ENCODE measurements around the gene AVPR1B.

AVPR1B gene

DNA sequence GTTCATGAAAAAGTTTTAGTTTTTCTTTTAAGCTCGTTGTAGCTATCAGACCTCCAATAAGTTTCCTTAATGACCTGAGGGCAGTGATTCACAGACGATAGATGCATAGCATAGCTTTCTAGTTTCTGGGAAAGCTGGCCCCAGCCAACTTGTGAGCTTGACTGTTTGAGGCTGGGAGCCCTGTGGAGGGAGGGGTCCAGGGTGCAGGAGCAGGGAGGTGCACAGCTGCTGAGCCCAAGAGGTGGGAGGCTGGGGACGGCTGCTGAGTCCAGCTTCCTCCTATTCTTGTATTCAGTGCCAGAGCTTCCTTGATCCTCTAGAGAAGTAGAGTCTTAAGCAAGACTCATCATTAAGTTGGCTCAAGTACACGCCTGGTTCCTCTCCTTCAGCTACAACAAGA is 11.0 kb upstream of the AVPR1B start:
- Histone ChIP-seq H3K27me3 (ENCODE audit: control insufficient read depth in 2 of 2, insufficient read depth in 2 of 2, low read length in 2 of 2) (peaks cover 0 to 2% of the 10 kb centered on the region in 2 donors), H3K9ac (ENCODE audit: low read depth in 1 of 2, low read length in 2 of 2) (no peak overlapping the region), H3K36me3 (ENCODE audit: control insufficient read depth in 2 of 2, insufficient read depth in 2 of 2, low read length in 2 of 2) (no peaks in the 10 kb centered on the region), H3K27ac (ENCODE audit: low read depth in 2 of 2, low read length in 2 of 2) (no peak overlapping the region), H3K9me3 (ENCODE audit: control insufficient read depth in 2 of 2, low read length in 2 of 2) (no peaks in the 10 kb centered on the region), H3K4me1 (ENCODE audit: control insufficient read depth in 2 of 2, insufficient read depth in 2 of 2, low read length in 2 of 2) (no peaks in the 10 kb centered on the region), H3K4me3 (ENCODE audit: low read length in 2 of 2) (no peak overlapping the region)

DNA sequence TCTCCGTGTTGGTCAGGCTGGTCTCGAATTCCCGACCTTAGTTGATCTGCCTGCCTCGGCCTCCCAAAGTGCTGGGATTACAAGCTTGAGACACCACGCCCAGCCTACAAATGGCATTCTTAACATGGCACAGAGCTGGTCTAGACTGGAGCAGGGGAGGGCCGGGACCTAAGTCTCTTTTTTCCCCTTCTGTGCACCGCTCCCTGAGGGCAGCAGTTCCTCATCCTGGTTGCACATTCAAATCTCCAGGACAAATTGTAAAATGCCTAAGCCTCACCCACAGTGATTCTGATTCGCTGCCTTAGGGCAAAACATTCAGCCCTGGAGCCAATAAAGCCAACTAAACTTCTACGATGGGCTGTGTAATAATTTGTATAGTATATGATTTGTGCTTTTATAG is 10.1 kb upstream of the AVPR1B start:
- H3K9ac ChIP-seq (ENCODE audit: low read depth in 1 of 2, low read length in 2 of 2) = no peak overlapping the region

DNA sequence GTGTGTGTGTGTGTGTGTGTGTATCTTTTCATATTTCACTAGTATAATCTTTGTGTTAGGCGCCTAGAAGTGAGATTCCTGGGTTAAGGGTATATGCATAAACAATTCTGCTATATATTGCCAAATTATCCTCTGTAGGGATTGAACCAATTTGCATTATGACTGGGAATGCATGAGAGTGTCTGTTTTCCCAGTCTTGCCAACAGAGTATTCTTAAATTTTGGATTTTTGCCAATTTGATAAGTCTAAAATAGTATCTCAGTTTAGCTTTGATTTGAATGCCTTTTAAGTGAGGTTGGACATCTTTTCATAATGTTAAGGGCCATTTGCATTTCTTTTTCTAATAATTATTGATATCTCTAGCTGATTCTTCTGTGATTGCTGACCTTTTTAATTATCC is 8.2 kb upstream of the AVPR1B start:
- Histone ChIP-seq H3K27me3 (ENCODE audit: control insufficient read depth in 2 of 2, insufficient read depth in 2 of 2, low read length in 2 of 2) (peaks cover 0 to 2% of the 10 kb centered on the region in 2 donors), H3K4me1 (ENCODE audit: control insufficient read depth in 2 of 2, insufficient read depth in 2 of 2, low read length in 2 of 2) (no peaks in the 10 kb centered on the region), H3K27ac (ENCODE audit: low read depth in 2 of 2, low read length in 2 of 2) (no peak overlapping the region), H3K36me3 (ENCODE audit: control insufficient read depth in 2 of 2, insufficient read depth in 2 of 2, low read length in 2 of 2) (no peaks in the 10 kb centered on the region), H3K9me3 (ENCODE audit: control insufficient read depth in 2 of 2, low read length in 2 of 2) (peaks cover 0 to 6% of the 10 kb centered on the region in 2 donors), H3K4me3 (ENCODE audit: low read length in 2 of 2) (no peak overlapping the region), H3K9ac (ENCODE audit: low read depth in 1 of 2, low read length in 2 of 2) (no peak overlapping the region)

More for the DNA sequence above, 10.1 kb upstream of the AVPR1B start:
- H3K4me1 ChIP-seq (ENCODE audit: control insufficient read depth in 2 of 2, insufficient read depth in 2 of 2, low read length in 2 of 2) = no peaks in the 10 kb centered on the region
- peaks cover 0 to 2% of the 10 kb centered on the region in 2 donors for H3K27me3 ChIP-seq (ENCODE audit: control insufficient read depth in 2 of 2, insufficient read depth in 2 of 2, low read length in 2 of 2)
- H3K9me3 ChIP-seq (ENCODE audit: control insufficient read depth in 2 of 2, low read length in 2 of 2) = no peaks in the 10 kb centered on the region
- no peak overlapping the region for H3K27ac ChIP-seq (ENCODE audit: low read depth in 2 of 2, low read length in 2 of 2)
- no peaks in the 10 kb centered on the region for H3K36me3 ChIP-seq (ENCODE audit: control insufficient read depth in 2 of 2, insufficient read depth in 2 of 2, low read length in 2 of 2)
- H3K4me3 ChIP-seq (ENCODE audit: low read length in 2 of 2) = no peak overlapping the region

DNA sequence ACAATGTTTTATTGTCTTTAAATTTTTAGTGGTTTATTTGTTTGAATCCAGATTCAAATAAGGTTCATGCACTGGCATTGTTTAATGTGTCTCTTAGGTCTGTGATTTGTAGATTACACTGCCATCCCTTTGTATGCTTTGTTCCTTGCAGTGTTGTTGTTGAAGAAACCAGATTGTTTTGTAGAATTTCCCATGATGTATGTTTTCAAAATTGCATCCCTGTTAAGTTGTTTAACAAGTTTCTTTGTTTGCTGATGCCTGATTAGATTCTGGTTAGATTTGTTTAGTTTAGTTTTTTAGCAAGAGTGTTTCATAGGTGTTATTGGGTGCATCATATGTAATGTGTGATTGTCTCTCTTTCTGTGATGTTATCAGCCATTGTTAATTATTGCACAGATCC is 5.5 kb upstream of the AVPR1B start:
- H3K36me3 ChIP-seq (ENCODE audit: control insufficient read depth in 2 of 2, insufficient read depth in 2 of 2, low read length in 2 of 2) = no peaks in the 10 kb centered on the region
- peaks cover under 1 to 3% of the 10 kb centered on the region in 2 donors for H3K4me1 ChIP-seq (ENCODE audit: control insufficient read depth in 2 of 2, insufficient read depth in 2 of 2, low read length in 2 of 2)
- H3K27ac ChIP-seq (ENCODE audit: low read depth in 2 of 2, low read length in 2 of 2) = no peak overlapping the region
- peaks cover 0 to 6% of the 10 kb centered on the region in 2 donors for H3K9me3 ChIP-seq (ENCODE audit: control insufficient read depth in 2 of 2, low read length in 2 of 2)
- no peak overlapping the region for H3K9ac ChIP-seq (ENCODE audit: low read depth in 1 of 2, low read length in 2 of 2)
- no peak overlapping the region for H3K4me3 ChIP-seq (ENCODE audit: low read length in 2 of 2)
- peaks cover 2 to 7% of the 10 kb centered on the region in 2 donors for H3K27me3 ChIP-seq (ENCODE audit: control insufficient read depth in 2 of 2, insufficient read depth in 2 of 2, low read length in 2 of 2)

DNA sequence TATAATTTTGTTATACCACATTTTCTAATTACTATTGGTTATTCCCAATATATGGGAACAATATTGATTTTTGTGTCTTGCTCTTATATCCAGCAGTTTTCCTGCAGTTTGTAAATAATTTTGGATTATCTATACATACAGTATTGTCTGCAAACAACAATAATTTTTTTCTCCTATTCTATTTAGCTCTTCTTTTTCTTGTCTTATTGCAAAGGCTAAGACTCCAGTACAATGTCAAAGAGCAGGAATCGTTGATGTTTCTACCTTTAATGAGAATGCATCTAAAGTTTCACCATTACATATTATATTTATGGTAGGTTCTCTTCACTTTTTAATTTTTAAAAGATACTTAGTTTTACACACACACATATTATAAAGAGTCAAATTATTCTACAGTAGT is 4.1 kb upstream of the AVPR1B start:
- Histone ChIP-seq H3K9me3 (ENCODE audit: control insufficient read depth in 2 of 2, low read length in 2 of 2) (peaks cover 0 to 6% of the 10 kb centered on the region in 2 donors), H3K36me3 (ENCODE audit: control insufficient read depth in 2 of 2, insufficient read depth in 2 of 2, low read length in 2 of 2) (no peaks in the 10 kb centered on the region), H3K4me3 (ENCODE audit: low read length in 2 of 2) (no peak overlapping the region), H3K27ac (ENCODE audit: low read depth in 2 of 2, low read length in 2 of 2) (no peak overlapping the region), H3K27me3 (ENCODE audit: control insufficient read depth in 2 of 2, insufficient read depth in 2 of 2, low read length in 2 of 2) (peaks cover 8 to 12% of the 10 kb centered on the region in 2 donors), H3K4me1 (ENCODE audit: control insufficient read depth in 2 of 2, insufficient read depth in 2 of 2, low read length in 2 of 2) (peaks cover 7 to 8% of the 10 kb centered on the region in 2 donors), H3K9ac (ENCODE audit: low read depth in 1 of 2, low read length in 2 of 2) (no peak overlapping the region)

DNA sequence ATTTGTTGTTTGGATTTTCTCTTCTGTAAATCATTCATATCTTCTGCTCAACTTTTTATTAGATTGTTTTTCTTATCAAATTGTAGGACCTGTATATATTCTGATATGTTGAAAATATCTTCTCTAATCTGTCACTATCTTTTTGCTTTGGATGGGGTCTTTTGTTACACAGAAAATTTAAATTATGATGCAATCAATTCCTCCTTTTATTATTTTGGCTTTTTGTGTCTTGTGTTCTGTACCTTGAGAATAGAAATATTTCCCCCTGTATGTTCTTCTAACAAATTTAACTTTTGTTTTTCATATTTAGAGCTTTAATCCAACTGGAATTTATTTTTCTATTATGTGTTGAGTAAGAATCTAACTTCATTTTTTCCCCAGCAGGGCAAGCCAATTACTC is 3.2 kb upstream of the AVPR1B start:
- Histone ChIP-seq H3K27ac (ENCODE audit: low read depth in 2 of 2, low read length in 2 of 2) (no peak overlapping the region), H3K27me3 (ENCODE audit: control insufficient read depth in 2 of 2, insufficient read depth in 2 of 2, low read length in 2 of 2) (peaks cover 8 to 12% of the 10 kb centered on the region in 2 donors), H3K9me3 (ENCODE audit: control insufficient read depth in 2 of 2, low read length in 2 of 2) (peaks cover 0 to 6% of the 10 kb centered on the region in 2 donors), H3K36me3 (ENCODE audit: control insufficient read depth in 2 of 2, insufficient read depth in 2 of 2, low read length in 2 of 2) (no peaks in the 10 kb centered on the region), H3K4me1 (ENCODE audit: control insufficient read depth in 2 of 2, insufficient read depth in 2 of 2, low read length in 2 of 2) (peaks cover 7 to 8% of the 10 kb centered on the region in 2 donors), H3K9ac (ENCODE audit: low read depth in 1 of 2, low read length in 2 of 2) (no peak overlapping the region), H3K4me3 (ENCODE audit: low read length in 2 of 2) (no peak overlapping the region)

DNA sequence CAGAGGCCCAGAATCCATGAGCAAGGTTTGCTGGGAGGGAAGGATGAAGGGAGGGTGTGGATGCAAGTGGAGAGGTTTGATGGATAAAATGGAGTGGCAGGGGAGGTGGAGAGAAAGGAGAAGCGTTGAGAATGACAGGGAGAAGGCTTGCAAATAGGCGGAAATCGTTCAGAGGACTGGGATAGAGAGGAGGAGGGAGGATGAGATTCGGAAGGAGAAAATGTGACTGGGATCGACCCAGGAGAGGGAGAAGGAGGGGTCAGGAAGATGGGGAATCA is 376 bp downstream of the AVPR1B start:
- Histone ChIP-seq H3K9ac (ENCODE audit: low read depth in 1 of 2, low read length in 2 of 2) (peak overlapping the region in 1 of 2 donors; percentile 14), H3K4me3 (ENCODE audit: low read length in 2 of 2) (peak overlapping the region; percentile 31 to 54), H3K36me3 (ENCODE audit: control insufficient read depth in 2 of 2, insufficient read depth in 2 of 2, low read length in 2 of 2) (no peaks in the 10 kb centered on the region), H3K27ac (ENCODE audit: low read depth in 2 of 2, low read length in 2 of 2) (no peak overlapping the region), H3K4me1 (ENCODE audit: control insufficient read depth in 2 of 2, insufficient read depth in 2 of 2, low read length in 2 of 2) (peaks cover 8 to 11% of the 10 kb centered on the region in 2 donors), H3K9me3 (ENCODE audit: control insufficient read depth in 2 of 2, low read length in 2 of 2) (peaks cover 0 to 4% of the 10 kb centered on the region in 2 donors), H3K27me3 (ENCODE audit: control insufficient read depth in 2 of 2, insufficient read depth in 2 of 2, low read length in 2 of 2) (peaks cover 6 to 12% of the 10 kb centered on the region in 2 donors)

DNA sequence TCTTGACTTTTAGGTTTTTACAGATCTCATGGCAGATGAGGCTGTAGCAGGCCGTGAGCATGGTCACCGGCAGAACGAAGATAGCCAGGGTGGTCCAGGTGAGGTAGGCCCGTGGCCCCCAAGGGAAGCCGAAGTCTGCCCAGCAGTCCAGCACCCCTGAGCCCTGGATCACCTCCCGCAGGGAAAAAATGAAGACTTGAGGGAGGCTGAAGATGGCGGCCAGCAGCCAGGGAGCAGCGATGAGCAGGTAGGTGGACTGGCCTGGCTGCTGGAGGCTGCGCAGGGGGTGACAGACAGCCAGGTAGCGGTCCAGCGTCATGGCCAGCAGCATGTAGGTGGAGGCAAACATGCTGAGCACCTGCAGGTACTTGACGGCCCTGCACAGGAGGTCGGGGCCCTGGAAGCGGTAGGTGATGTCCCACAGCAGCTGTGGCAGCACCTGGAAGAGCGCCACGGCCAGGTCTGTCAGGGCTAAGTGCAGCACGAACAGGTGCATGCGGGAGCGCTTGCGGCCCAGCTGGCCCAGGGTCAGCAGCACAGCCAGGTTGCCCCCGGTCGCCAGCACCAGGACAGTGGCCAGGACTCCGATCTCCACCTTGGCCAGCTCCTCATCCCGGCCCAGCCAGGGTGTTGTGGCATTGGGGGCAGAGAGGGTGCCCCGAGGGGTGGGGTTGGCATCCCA is 856 bp downstream of the AVPR1B start:
- Histone ChIP-seq H3K9ac (ENCODE audit: low read depth in 1 of 2, low read length in 2 of 2) (peak overlapping the region in 1 of 2 donors; percentile 14), H3K9me3 (ENCODE audit: control insufficient read depth in 2 of 2, low read length in 2 of 2) (peaks cover 0 to 3% of the 10 kb centered on the region in 2 donors), H3K4me3 (ENCODE audit: low read length in 2 of 2) (peak overlapping the region in 1 of 2 donors; percentile 31), H3K36me3 (ENCODE audit: control insufficient read depth in 2 of 2, insufficient read depth in 2 of 2, low read length in 2 of 2) (no peaks in the 10 kb centered on the region), H3K27me3 (ENCODE audit: control insufficient read depth in 2 of 2, insufficient read depth in 2 of 2, low read length in 2 of 2) (peaks cover 6 to 12% of the 10 kb centered on the region in 2 donors), H3K4me1 (ENCODE audit: control insufficient read depth in 2 of 2, insufficient read depth in 2 of 2, low read length in 2 of 2) (peaks cover 8 to 11% of the 10 kb centered on the region in 2 donors), H3K27ac (ENCODE audit: low read depth in 2 of 2, low read length in 2 of 2) (no peak overlapping the region)

DNA sequence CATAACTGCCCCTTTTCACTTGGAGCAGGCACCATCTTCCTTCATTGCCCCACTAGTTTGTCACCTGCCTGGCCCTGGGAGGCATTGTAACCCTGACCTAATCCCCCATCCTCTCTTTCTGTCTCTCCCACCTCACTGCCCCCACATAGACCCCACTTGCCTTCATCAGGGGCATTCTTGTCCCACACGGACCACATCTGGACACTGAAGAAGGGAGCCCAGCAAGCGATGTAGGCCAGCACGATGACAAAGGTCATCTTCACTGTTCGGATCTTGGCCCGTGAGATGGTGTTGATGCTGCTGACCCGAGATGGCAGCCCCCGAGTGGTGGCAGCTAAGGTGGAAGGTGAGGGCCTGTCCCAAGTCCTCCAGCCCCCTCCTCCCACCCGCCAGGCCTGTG is 1.4 kb downstream of the AVPR1B start:
- Histone ChIP-seq H3K4me3 (ENCODE audit: low read length in 2 of 2) (no peak overlapping the region), H3K27ac (ENCODE audit: low read depth in 2 of 2, low read length in 2 of 2) (no peak overlapping the region), H3K4me1 (ENCODE audit: control insufficient read depth in 2 of 2, insufficient read depth in 2 of 2, low read length in 2 of 2) (peaks cover 8 to 11% of the 10 kb centered on the region in 2 donors), H3K9ac (ENCODE audit: low read depth in 1 of 2, low read length in 2 of 2) (no peak overlapping the region), H3K36me3 (ENCODE audit: control insufficient read depth in 2 of 2, insufficient read depth in 2 of 2, low read length in 2 of 2) (no peaks in the 10 kb centered on the region), H3K9me3 (ENCODE audit: control insufficient read depth in 2 of 2, low read length in 2 of 2) (no peaks in the 10 kb centered on the region), H3K27me3 (ENCODE audit: control insufficient read depth in 2 of 2, insufficient read depth in 2 of 2, low read length in 2 of 2) (peaks cover 6 to 12% of the 10 kb centered on the region in 2 donors)

DNA sequence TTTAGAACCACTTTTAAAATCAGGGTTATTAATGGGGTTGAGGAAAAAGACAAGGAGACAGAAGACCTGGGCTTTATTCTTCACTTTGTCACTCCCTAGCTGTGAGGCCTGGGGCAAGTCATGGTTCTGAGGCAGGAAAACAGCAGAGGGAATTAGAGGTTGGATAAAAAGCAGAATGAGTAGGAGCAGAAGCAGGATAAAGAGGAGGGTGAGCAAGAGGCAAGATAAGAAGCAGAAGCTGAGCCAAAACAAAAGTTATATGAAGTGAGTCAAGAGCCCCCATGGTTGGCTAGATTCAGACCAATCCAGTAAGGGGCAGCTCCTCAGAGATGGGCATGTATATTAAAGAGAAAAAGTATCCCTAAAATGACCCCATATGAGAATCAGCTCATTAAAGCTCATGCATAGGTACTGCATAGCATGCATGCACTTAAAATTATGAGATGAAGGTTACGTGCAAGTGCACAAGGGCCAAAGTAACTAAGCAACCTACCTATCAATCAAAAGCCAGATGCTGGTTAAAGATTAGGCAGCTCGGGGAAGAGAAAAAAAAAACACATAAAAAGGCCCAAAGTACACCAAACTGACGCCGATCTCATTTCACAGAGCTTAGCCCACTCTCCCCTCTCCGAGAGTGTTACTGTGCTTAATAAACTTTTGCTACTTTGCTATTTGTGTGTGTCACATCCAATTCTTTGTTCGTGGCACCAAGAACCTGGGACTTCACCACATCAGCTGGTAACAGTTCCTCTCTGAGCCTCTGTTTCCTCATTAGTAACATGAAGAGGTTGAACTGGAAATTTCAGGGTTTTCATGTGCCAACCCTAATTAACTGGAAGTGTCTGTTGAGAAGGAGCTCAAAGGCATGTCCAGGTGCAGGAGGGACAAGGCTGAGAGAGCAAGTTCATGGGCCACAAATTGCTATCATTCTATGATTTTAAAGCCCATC is 2.2 kb downstream of the AVPR1B start:
- Histone ChIP-seq H3K27me3 (ENCODE audit: control insufficient read depth in 2 of 2, insufficient read depth in 2 of 2, low read length in 2 of 2) (peaks cover 6 to 12% of the 10 kb centered on the region in 2 donors), H3K4me3 (ENCODE audit: low read length in 2 of 2) (no peak overlapping the region), H3K9me3 (ENCODE audit: control insufficient read depth in 2 of 2, low read length in 2 of 2) (no peaks in the 10 kb centered on the region), H3K9ac (ENCODE audit: low read depth in 1 of 2, low read length in 2 of 2) (no peak overlapping the region), H3K27ac (ENCODE audit: low read depth in 2 of 2, low read length in 2 of 2) (no peak overlapping the region), H3K4me1 (ENCODE audit: control insufficient read depth in 2 of 2, insufficient read depth in 2 of 2, low read length in 2 of 2) (peaks cover 8 to 11% of the 10 kb centered on the region in 2 donors), H3K36me3 (ENCODE audit: control insufficient read depth in 2 of 2, insufficient read depth in 2 of 2, low read length in 2 of 2) (no peaks in the 10 kb centered on the region)

Measured in mucosa of rectum (tissue), 2 donors.